Neural crest cell (in vitro differentiated cells): ENCODE measurements around the gene DDB1. TPM values are rescaled to one million over a fixed set of nuclear protein-coding genes. Genes with fewer than 3 reads are reported as not detected.

Source experiments
- DNase-seq: peaks from one replicate; pipeline ENCODE4 v3.0.0; 2021; ENCODE audit warnings: low read depth, mixed read lengths, low spot score
- H3K27ac Mint-ChIP-seq: one replicate; pipeline ENCODE4 v1.8.0; 2021; ENCODE audit warnings: mild to moderate bottlenecking, mixed read lengths; ENCODE audit not compliant: unreplicated experiment
- H3K27me3 Mint-ChIP-seq: 2 replicates; pipeline ENCODE4 v1.8.0; 2021; ENCODE audit warnings: low read depth, mild to moderate bottlenecking, mixed read lengths
- H3K36me3 Mint-ChIP-seq: 2 replicates; pipeline ENCODE4 v1.8.0; 2021; ENCODE audit warnings: low read depth, mild to moderate bottlenecking, mixed read lengths
- H3K4me1 Mint-ChIP-seq: 2 replicates; pipeline ENCODE4 v1.8.0; 2021; ENCODE audit warnings: mixed read lengths
- H3K4me3 Mint-ChIP-seq: one replicate; pipeline ENCODE4 v1.8.0; 2021; ENCODE audit warnings: mild to moderate bottlenecking, mixed read lengths
- H3K9me3 Mint-ChIP-seq: 2 replicates; pipeline ENCODE4 v1.8.0; 2021; ENCODE audit warnings: mixed read lengths
- total RNA-seq: library from RNA; stranded (reverse); gene quantifications from 2 replicates; pipeline ENCODE4 v1.2.1, GENCODE V29; 2021
- TF ChIP-seq, protein P1 (sequence below): fragments of 200-600 bp; sonication (generic); conservative IDR thresholded peaks from 2 replicates; pipeline ENCODE4 v1.5.0; 2021; ENCODE audit warnings: antibody characterized with exemption, mild to moderate bottlenecking

Gene DDB1
- total RNA-seq, 1 donor from 2014 or later = 315 TPM

DNA sequence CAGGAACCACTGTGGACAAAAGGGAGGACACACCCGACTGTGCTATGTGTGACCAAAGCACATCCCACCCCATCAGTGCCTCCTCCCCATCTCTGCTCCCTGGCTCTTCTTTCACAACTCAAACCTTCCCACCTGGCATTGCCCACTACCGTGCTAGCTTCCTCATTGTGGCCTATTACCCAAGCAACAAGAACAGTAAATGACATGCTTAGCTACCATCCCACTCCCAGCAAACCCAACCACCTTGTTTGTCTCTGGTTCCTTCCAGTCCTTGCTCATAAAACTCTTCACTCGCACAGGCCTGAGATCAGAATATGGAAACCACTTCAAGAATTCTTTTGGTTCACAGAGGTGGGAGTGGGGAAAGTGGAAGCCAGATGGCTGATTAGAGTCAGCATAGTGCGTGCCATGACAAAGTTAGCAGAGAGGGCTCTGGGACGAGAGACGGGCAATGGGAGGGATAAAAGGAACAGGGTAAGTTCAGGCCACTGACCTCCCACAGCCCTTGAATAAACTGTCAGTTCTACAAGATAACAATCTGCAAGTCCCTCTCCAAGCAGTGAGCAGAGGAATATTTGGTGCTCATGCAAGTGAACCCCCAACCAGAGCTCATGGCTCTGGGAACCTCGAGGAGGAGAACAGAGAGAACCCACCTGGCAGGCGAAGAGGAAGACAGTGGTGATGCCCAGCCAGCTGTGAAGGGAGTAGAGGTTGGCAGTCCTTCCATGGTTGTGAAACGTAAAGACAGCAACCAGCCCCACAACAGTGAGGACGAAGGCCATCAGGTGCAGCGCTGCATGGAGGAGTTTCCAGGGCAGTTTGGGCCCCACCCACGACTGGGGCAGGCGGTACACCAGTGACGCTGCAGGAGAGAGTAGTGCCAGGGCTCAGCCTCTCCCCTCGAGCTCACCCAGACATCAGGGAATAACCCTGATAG, 20.5 kb upstream of the DDB1 start:
- H3K27ac Mint-ChIP-seq = no peak overlapping the region
- no peaks in the 10 kb centered on the region for H3K27me3 Mint-ChIP-seq
- DNase-seq = no peak
- TF ChIP-seq, protein P1, sequence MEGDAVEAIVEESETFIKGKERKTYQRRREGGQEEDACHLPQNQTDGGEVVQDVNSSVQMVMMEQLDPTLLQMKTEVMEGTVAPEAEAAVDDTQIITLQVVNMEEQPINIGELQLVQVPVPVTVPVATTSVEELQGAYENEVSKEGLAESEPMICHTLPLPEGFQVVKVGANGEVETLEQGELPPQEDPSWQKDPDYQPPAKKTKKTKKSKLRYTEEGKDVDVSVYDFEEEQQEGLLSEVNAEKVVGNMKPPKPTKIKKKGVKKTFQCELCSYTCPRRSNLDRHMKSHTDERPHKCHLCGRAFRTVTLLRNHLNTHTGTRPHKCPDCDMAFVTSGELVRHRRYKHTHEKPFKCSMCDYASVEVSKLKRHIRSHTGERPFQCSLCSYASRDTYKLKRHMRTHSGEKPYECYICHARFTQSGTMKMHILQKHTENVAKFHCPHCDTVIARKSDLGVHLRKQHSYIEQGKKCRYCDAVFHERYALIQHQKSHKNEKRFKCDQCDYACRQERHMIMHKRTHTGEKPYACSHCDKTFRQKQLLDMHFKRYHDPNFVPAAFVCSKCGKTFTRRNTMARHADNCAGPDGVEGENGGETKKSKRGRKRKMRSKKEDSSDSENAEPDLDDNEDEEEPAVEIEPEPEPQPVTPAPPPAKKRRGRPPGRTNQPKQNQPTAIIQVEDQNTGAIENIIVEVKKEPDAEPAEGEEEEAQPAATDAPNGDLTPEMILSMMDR = no peak
- no peaks in the 10 kb centered on the region for H3K9me3 Mint-ChIP-seq
- H3K4me1 Mint-ChIP-seq = no peaks in the 10 kb centered on the region
- H3K36me3 Mint-ChIP-seq = peaks cover 5% of the 10 kb centered on the region
- H3K4me3 Mint-ChIP-seq = no peak overlapping the region

DNA sequence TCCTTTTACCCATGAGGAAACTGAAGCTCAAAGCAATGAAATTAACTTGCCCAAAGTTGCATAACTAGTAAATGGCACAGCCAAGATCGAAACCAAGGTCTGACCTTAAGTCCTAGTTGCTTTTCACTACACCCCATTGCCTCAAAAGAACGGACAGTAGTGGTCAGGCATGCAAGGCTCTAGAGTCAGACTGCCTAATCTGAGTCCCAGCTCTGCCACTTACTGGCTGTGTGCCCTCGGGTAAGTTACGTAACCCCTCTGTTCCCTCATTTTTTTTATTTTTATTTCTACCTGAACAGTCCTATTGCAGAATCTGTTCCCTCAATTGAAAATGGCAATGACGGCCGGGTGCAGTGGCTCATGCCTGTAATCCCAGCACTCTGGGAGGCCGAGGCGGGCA, 19.1 kb upstream of the DDB1 start:
- Mint-ChIP-seq H3K27me3 (no peaks in the 10 kb centered on the region), H3K4me3 (no peak overlapping the region), H3K36me3 (peaks cover 5% of the 10 kb centered on the region), H3K27ac (no peak overlapping the region), H3K9me3 (no peaks in the 10 kb centered on the region), H3K4me1 (no peaks in the 10 kb centered on the region)
- TF ChIP-seq, protein P1 = no peak
- no peak for DNase-seq

DNA sequence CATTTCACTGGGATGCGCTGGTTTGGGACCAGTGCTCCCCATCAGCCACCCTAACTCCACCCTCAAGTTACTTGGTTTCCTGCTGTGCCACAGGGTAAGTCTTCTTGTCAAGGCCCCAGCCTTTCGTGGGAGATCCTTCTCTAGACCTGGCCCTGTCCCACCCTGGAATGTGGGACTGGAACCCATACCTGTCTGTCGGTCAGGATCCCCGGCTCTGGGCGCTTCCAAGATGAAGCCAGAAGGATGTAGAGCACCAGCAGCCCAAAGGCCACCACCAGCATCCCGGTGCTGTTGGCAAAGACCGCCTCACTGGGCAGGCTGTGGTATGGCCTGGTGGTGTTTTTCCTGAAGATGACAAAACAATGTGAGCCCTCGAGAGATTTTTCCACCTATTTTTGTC, 17.9 kb upstream of the DDB1 start:
- no peaks in the 10 kb centered on the region for H3K9me3 Mint-ChIP-seq
- H3K4me1 Mint-ChIP-seq = no peaks in the 10 kb centered on the region
- DNase-seq = no peak
- H3K4me3 Mint-ChIP-seq = no peak overlapping the region
- peaks cover 5% of the 10 kb centered on the region for H3K36me3 Mint-ChIP-seq
- H3K27ac Mint-ChIP-seq = no peak overlapping the region
- no peaks in the 10 kb centered on the region for H3K27me3 Mint-ChIP-seq
- TF ChIP-seq, protein P1 = no peak

DNA sequence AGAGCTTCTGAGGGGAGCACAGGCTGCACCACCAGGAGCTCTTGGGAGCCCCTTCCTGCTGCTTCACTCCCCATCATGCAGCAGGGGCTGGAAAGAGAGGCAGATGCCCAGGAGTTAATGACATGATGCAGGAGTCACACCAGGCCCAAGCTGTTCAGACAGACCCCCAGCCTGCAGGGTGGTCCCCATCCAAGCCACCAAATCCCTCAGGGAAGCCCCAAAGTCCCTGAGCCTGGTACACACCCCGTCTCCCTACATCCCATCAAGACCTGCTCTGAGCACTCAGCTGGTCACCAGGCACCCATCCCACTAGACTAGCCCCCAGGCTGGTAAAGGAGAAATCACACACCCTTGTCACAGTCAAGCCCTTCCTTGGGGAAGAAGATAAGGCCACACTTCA, 17.4 kb upstream of the DDB1 start:
- H3K27ac Mint-ChIP-seq = no peak overlapping the region
- TF ChIP-seq, protein P1 = no peak

DNA sequence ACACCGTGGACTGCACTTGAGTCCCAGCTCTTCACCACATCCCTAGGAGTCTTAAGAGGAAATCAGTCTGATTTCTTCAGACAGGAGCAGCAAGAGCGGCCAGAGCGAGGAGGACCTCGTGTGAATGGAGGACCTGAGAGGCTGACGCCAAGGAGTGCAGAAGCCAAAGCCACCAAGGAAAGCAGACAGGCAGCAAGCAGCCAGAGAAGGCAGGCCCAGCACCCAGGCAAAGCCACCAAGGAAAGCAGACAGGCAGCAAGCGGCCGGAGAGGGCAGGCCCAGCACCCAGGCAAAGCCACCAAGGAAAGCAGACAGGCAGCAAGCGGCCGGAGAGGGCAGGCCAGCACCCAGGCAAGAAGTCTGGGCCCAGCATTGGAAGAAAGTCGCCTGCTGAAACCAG, 17.0 kb upstream of the DDB1 start:
- TF ChIP-seq, protein P1 = no peak
- Mint-ChIP-seq H3K9me3 (no peaks in the 10 kb centered on the region), H3K4me3 (no peak overlapping the region), H3K27me3 (no peaks in the 10 kb centered on the region), H3K4me1 (no peaks in the 10 kb centered on the region), H3K27ac (peak overlapping the region; percentile 21), H3K36me3 (peaks cover 3% of the 10 kb centered on the region)
- no peak for DNase-seq

More for the DNA sequence above, 17.4 kb upstream of the DDB1 start:
- Mint-ChIP-seq H3K4me1 (no peaks in the 10 kb centered on the region), H3K9me3 (no peaks in the 10 kb centered on the region), H3K4me3 (no peak overlapping the region), H3K36me3 (peaks cover 5% of the 10 kb centered on the region), H3K27me3 (no peaks in the 10 kb centered on the region)
- no peak for DNase-seq
